Esophagus muscularis mucosa (tissue), 4 donors: ENCODE measurements around the gene ITGAL. TPM values are rescaled to one million over a fixed set of nuclear protein-coding genes. Genes with fewer than 3 reads are reported as not detected.

Source experiments
- DNase-seq: peaks from one replicate; pipeline ENCODE4 v3.0.0-alpha.2; 2017; ENCODE audit errors: extremely low spot score
- H3K27ac ChIP-seq, 4 donors: fragments of 200-600 bp; sonication (generic); replicated peaks in 1 of 4; 1 replicate in 3 of 4; 2 replicates in 1 of 4; pipeline ENCODE4 v1.5.1; 2016 to 2019; ENCODE audit warnings: mild to moderate bottlenecking in 1 of 4
- H3K27me3 ChIP-seq, 4 donors: fragments of 200-600 bp; sonication (generic); one replicate each; pipeline versions ENCODE4 v1.5.1 to v1.6.0; 2016 to 2019
- H3K36me3 ChIP-seq, 4 donors: fragments of 200-600 bp; sonication (generic); one replicate each; pipeline ENCODE4 v1.5.1; 2016 to 2019
- H3K4me1 ChIP-seq, 4 donors: fragments of 200-600 bp; sonication (generic); one replicate each; pipeline ENCODE4 v1.5.1; 2016 to 2019
- H3K4me3 ChIP-seq, 4 donors: fragments of 200-600 bp; sonication (generic); 1 replicate in 2 of 4; 2 replicates in 2 of 4; pipeline ENCODE4 v1.5.1; 2016 to 2019; ENCODE audit warnings: mild to moderate bottlenecking in 4 of 4, moderate library complexity in 1 of 4
- H3K9me3 ChIP-seq, 4 donors: fragments of 200-600 bp; sonication (generic); 1 replicate in 3 of 4; 2 replicates in 1 of 4; pipeline ENCODE4 v1.5.1; 2016 to 2019
- CTCF ChIP-seq, 3 experiments: fragments of 200-600 bp in 2 of 3; fragments of 450-650 bp in 1 of 3; sonication (generic) in 2 of 3; IDR thresholded peaks; one replicate each; pipeline ENCODE4 v1.5.1; 2017 to 2019; ENCODE audit warnings: antibody characterized with exemption in 3 of 3, mild to moderate bottlenecking in 2 of 3, moderate library complexity in 1 of 3
- EP300 ChIP-seq: sonication (generic); formaldehyde crosslinking; IDR thresholded peaks from one replicate; pipeline ENCODE4 v1.6.1; 2017; ENCODE audit warnings: antibody characterized with exemption
- POLR2A ChIP-seq: fragments of 450-650 bp; IDR thresholded peaks from one replicate; pipeline ENCODE4 v1.6.1; 2017; ENCODE audit warnings: antibody characterized with exemption, moderate library complexity, mild to moderate bottlenecking, low read depth
- POLR2AphosphoS5 ChIP-seq, 2 donors: sonication (generic); formaldehyde crosslinking; IDR thresholded peaks; one replicate each; pipeline ENCODE4 v1.6.1; 2017; ENCODE audit warnings: antibody characterized with exemption in 2 of 2
- WGBS: methylation state at CpG from one replicate; pipeline ENCODE4 v1.1.5; 2018; 5-methylcytosine and 5-hydroxymethylcytosine counted together
- intact Hi-C: fragments of 100-400 bp; cut with DNase I; formaldehyde crosslinking; loops from one replicate; pipeline ENCODE4 v1.15.1; 2023
- total RNA-seq, 4 donors: library from RNA; depleted of rRNA; stranded (reverse); fragments of >200 nt; gene quantifications; one replicate each; pipeline versions ENCODE4 v1.1.0 to v1.2.1, GENCODE V29; 2016

Gene ITGAL
- total RNA-seq, 4 donors from 2014 or later = 1.5 to 2.7 (median 2.5) TPM

DNA sequence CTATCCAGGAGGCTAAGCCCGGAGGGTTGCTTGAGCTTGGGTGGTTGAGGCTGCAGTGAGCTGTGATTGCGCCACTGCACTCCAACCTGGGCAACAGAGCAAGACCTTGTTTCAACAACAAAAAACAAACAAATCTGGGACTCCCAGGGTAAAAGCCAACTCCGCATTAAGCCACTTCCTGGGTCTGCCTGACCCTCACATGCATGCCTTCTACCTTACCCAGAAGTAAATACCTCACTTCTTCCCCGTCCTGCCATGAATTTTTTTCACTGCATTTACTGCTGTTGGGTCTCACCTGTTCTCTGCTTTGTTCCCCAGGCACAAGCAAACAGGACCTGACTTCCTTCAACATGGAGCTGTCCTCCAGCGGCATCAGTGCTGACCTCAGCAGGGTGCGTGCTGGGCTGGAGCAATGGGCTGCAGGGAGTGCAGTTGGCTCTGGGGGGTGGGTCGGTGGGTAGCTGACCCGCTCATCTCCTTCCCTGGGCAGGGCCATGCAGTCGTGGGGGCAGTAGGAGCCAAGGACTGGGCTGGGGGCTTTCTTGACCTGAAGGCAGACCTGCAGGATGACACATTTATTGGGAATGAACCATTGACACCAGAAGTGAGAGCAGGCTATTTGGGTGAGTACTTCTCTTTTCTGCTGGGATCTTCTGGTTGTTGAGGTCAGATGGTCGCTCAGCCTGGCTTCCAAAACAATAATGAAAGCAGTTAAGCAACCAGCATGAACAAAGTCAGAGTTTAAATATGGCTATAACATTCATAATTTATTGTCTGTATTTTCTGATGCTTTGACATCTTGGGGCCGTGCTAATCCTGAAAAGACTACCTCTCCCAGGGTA lies 16.4 kb downstream of the ITGAL start:
- Histone ChIP-seq H3K36me3 (no peaks in the 10 kb centered on the region), H3K9me3 (no peaks in the 10 kb centered on the region), H3K27me3 (peaks cover 0 to 6% (median 0%) of the 10 kb centered on the region in 4 donors), H3K27ac (no peak overlapping the region), H3K4me3 (no peak overlapping the region), H3K4me1 (peaks cover 0 to 4% (median 0%) of the 10 kb centered on the region in 4 donors)
- intact Hi-C loops = loop anchor here (10.0 kb wide), 1 partner anchor 344 kb away; no protein-coding TSS in a partner anchor
- TF ChIP-seq POLR2A = no peak
- no peak for TF ChIP-seq EP300
- TF ChIP-seq CTCF (IDR thresholded peaks at IDR 0.05) = no peak
- no peak for TF ChIP-seq POLR2AphosphoS5 (IDR thresholded peaks at IDR 0.05)
- 61% methylated on average over 11 of the region's 11 CpGs for WGBS
- no peak for DNase-seq

GRCh38 chr16:30490210-30490609 lies 17.7 kb downstream of the ITGAL start:
- intact Hi-C loops = no loop called here
- Histone ChIP-seq H3K27ac (no peak overlapping the region), H3K4me1 (no peaks in the 10 kb centered on the region), H3K4me3 (no peak overlapping the region), H3K9me3 (no peaks in the 10 kb centered on the region), H3K27me3 (peaks cover 0 to 15% (median 0%) of the 10 kb centered on the region in 4 donors), H3K36me3 (no peaks in the 10 kb centered on the region)
- TF ChIP-seq POLR2A = no peak
- no peak for DNase-seq
- 79% methylated on average over 6 of the region's 6 CpGs for WGBS

GRCh38 chr16:30491229-30491628 lies 18.7 kb downstream of the ITGAL start:
- intact Hi-C loops = no loop called here
- WGBS = 84% methylated on average over 4 of the region's 4 CpGs

GRCh38 chr16:30491744-30492308 lies 19.3 kb downstream of the ITGAL start:
- Histone ChIP-seq H3K9me3 (no peaks in the 10 kb centered on the region), H3K27me3 (peaks cover 0 to 29% (median 0%) of the 10 kb centered on the region in 4 donors), H3K4me3 (no peak overlapping the region), H3K36me3 (no peaks in the 10 kb centered on the region), H3K4me1 (no peaks in the 10 kb centered on the region), H3K27ac (no peak overlapping the region)
- DNase-seq = no peak
- intact Hi-C loops = no loop called here
- WGBS = 41% methylated on average over 6 of the region's 6 CpGs
- no peak for TF ChIP-seq POLR2AphosphoS5 (IDR thresholded peaks at IDR 0.05)
- TF ChIP-seq CTCF (IDR thresholded peaks at IDR 0.05) = no peak
- no peak for TF ChIP-seq EP300
- TF ChIP-seq POLR2A = no peak

More at GRCh38 chr16:30491229-30491628, 18.7 kb downstream of the ITGAL start:
- no peaks in the 10 kb centered on the region for H3K4me1 ChIP-seq
- H3K27ac ChIP-seq = no peak overlapping the region
- H3K27me3 ChIP-seq = peaks cover 0 to 25% (median 0%) of the 10 kb centered on the region in 4 donors
- no peaks in the 10 kb centered on the region for H3K36me3 ChIP-seq
- H3K9me3 ChIP-seq = no peaks in the 10 kb centered on the region
- no peak overlapping the region for H3K4me3 ChIP-seq
- no peak for DNase-seq
- no peak for TF ChIP-seq CTCF (IDR thresholded peaks at IDR 0.05)
- TF ChIP-seq POLR2AphosphoS5 (IDR thresholded peaks at IDR 0.05) = no peak
- TF ChIP-seq EP300 = no peak
- TF ChIP-seq POLR2A = no peak

GRCh38 chr16:30493941-30494488 lies 21.5 kb downstream of the ITGAL start:
- H3K4me1 ChIP-seq = no peaks in the 10 kb centered on the region
- TF ChIP-seq POLR2A (no peak), POLR2AphosphoS5 (IDR thresholded peaks at IDR 0.05) (no peak), CTCF (IDR thresholded peaks at IDR 0.05) (no peak), EP300 (no peak)
- no peaks in the 10 kb centered on the region for H3K9me3 ChIP-seq
- DNase-seq = no peak
- intact Hi-C loops = no loop called here
- H3K4me3 ChIP-seq = no peak overlapping the region
- peaks cover 0 to 23% (median 0%) of the 10 kb centered on the region in 4 donors for H3K27me3 ChIP-seq
- H3K36me3 ChIP-seq = no peaks in the 10 kb centered on the region
- no peak overlapping the region for H3K27ac ChIP-seq
- 69% methylated on average over 11 of the region's 11 CpGs for WGBS
